GM12865 (cell line): ENCODE measurements around the gene DPF3.

ENCODE experiments used
- DNase-seq: peaks from one replicate; pipeline ENCODE4 v3.0.0; 2010; ENCODE audit warnings: low read depth
- H3K4me3 ChIP-seq: 2 replicates; pipeline ENCODE4 v1.5.1; 2011; ENCODE audit warnings: mild to moderate bottlenecking, low read depth, low read length, control low read depth
- TF ChIP-seq, protein P1 (sequence below): IDR thresholded peaks from 2 replicates; pipeline ENCODE4 v1.5.1; 2011; ENCODE audit warnings: low read length, control low read depth, low read depth, inconsistent platforms; ENCODE audit not compliant: insufficient read depth; ENCODE audit errors: missing control alignments

DPF3 gene

DNA sequence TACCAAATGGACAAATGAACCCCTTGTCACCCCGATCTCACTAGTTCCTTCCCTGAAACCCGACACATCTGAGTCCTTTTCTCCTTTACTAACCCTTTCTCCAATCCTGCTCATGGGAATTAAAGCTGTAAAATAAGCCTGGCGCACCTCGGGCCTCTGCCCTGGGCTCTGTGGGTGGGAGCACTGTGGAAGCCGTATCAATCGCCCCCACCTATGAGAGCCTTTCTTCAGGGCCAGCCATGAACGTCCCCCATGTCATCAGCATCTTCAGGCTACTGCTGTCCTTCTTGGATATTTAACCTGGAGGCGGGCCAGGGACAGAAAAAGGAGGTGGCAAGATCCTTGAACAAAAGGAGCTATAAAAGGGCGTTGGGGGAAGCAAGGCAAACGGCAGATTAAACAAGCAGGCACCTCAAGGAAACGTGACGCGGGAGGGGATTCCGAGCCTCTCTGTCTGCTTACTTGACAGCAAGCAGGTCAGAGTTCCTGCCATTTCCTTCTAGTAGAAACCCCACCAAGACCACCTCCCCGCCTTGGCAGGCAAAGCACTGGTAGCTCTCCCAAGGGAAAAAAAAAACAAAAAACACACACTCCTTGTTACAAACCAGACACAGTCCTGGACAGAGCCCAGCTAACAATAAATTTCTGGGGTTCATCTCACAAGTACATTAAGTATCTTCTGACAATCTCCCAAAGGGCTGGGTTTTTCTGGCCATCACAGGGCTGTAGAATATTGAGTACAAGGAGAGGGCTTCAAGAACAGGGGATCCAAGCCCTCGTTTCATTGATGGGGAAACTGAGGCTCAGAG, 62.9 kb downstream of the DPF3 start:
- no peak overlapping the region for H3K4me3 ChIP-seq
- TF ChIP-seq, protein P1, sequence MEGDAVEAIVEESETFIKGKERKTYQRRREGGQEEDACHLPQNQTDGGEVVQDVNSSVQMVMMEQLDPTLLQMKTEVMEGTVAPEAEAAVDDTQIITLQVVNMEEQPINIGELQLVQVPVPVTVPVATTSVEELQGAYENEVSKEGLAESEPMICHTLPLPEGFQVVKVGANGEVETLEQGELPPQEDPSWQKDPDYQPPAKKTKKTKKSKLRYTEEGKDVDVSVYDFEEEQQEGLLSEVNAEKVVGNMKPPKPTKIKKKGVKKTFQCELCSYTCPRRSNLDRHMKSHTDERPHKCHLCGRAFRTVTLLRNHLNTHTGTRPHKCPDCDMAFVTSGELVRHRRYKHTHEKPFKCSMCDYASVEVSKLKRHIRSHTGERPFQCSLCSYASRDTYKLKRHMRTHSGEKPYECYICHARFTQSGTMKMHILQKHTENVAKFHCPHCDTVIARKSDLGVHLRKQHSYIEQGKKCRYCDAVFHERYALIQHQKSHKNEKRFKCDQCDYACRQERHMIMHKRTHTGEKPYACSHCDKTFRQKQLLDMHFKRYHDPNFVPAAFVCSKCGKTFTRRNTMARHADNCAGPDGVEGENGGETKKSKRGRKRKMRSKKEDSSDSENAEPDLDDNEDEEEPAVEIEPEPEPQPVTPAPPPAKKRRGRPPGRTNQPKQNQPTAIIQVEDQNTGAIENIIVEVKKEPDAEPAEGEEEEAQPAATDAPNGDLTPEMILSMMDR, result no peak
- DNase-seq, result no peak

DNA sequence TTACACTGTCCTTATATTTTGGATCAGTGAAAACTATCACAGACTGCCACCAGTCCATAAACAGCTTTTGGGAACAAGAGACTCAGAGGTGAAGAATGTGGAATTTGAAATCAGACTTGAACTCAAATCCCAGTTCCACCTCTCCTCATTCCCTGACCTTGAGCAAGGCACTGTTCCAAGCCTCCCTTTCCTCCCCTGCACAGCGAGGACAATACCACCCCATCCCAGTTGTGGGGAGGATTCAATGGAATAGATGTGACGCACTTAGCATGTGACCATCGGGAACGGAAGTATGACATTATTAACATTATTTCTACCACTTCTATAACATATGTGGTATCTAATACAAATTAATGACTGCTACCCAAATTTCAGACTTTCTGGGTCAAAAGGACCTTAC, 63.5 kb downstream of the DPF3 start:
- H3K4me3 ChIP-seq, result no peak overlapping the region
- no peak for DNase-seq
- TF ChIP-seq, protein P1, result no peak

DNA sequence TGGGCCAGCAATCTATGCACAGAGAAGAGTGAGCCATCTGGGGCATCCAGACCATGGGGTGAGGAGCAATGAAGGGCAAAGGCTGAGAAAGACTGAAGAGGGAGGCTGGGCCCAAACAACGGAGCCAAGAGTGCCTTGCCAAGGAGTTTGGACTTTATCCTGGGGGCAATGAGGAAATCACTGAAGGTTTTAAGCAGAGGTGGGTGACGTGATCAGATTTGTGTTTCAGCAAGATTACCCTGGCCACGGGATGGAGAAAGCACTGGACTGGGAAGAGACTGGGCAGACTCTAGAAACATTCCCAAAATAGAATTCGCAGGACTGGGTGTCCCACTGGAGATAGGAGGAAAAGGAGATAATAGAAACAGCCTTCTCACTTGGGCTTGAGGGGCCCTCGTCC, 65.3 kb downstream of the DPF3 start:
- TF ChIP-seq, protein P1, result no peak
- DNase-seq, result no peak
- no peak overlapping the region for H3K4me3 ChIP-seq

DNA sequence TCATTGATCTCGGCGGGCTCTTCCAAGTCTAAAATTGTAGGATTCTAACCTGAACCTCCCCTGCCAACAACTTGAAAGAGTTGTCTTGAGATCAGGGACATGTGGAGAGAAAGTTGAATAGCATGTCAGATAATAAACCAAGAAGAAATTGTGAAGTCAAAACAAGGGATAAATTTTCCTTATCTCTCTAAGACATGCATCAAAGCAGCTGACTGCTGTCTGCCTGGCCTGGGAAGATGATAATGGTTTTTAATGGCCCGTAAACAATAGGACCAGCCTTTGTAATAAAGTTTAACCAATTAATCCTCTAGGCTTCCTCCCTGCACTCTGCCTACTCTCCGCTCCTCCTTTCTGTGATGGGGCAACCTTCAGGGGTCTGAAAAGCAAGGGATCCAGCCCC, 67.9 kb downstream of the DPF3 start:
- no peak overlapping the region for H3K4me3 ChIP-seq
- DNase-seq, result no peak
- TF ChIP-seq, protein P1, result no peak

DNA sequence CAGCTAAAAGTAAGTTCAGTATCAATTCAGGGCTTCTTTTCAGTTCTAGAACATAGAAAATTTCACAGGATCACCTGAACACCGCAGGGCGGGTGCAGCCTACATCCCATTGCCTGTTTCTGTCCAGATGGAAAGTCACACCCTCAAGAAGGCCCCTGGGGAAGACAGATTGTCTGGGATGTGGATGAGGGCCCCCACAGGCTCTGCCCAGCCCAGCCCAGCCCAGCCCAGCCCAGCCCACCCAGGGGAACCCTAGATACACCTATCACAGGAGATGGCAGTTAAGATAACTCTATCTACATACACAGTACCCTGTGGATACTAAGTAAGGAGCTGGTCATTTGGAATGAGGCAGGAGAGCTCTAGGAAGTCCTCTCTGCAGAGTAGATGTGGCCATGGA, 68.4 kb downstream of the DPF3 start:
- no peak overlapping the region for H3K4me3 ChIP-seq
- DNase-seq, result no peak
- TF ChIP-seq, protein P1, result no peak

DNA sequence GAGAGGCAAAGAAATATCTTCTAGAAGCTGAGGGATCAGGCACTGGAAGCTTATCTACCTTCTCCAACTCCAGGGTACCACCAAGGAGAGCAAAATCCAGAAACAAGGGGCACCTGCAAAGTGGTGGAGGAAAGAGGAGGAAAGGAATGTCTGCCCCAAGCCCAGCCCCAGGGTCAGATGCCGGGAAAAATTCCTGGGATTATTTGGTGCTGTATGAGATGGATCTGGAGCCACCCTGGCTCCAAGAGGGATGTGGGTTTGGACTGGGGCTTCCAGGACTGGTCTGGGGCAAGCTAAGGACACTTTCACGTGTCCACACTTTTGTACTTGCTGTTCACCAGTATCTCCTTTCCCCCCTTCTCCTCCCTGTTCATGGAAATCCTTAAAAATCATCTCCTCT, 69.8 kb downstream of the DPF3 start:
- no peak overlapping the region for H3K4me3 ChIP-seq
- TF ChIP-seq, protein P1, result no peak

DNA sequence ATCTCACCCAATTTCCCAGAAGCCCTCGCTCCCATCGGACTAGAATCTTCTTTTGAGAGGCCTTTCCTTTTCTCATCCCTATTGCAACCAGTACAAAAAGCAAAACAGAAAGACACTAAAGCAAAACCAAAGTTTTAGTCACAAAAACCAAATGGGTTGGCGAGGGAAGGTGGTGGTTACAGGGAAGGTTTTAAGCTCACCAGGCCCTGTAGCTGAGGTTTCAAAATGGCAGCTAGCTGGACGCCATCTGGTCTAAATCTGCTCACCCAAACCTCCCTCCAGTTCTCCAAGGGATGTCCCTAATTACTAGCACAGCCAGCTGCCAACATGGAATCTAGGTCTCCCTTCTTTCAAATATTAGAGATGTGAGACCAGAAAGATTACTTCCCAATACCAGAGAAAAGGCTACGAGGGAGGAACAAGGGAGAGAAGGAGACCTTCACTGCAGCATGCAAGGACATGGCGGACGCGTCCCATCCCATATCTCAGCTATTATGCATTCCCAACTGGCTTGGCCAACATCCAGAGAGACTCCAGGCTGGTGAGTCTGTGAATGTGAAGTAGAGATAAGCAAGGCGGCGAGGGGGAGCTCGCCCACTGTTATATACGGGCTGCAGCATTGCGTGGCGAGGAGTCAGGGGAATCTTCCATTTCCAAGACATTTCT, 70.8 kb downstream of the DPF3 start:
- TF ChIP-seq, protein P1, result no peak
- no peak for DNase-seq
- no peak overlapping the region for H3K4me3 ChIP-seq

More for the DNA sequence above, 69.8 kb downstream of the DPF3 start:
- DNase-seq, result no peak
